Transverse colon (tissue), 4 donors: ENCODE results near the gene ABCG1. TPM values are rescaled to one million over a fixed set of nuclear protein-coding genes. Genes with fewer than 3 reads are reported as not detected.

Source experiments
- DNase-seq: peaks from one replicate; pipeline ENCODE4 v3.0.0-alpha.2; 2019
- H3K27ac ChIP-seq, 4 donors: fragments of 200-600 bp; sonication (generic); 2 replicates each; pipeline ENCODE4 v1.5.1; 2016 to 2018; ENCODE audit warnings: inconsistent platforms in 4 of 4
- H3K27me3 ChIP-seq: fragments of 200-600 bp; sonication (generic); 2 replicates; pipeline ENCODE4 v1.5.1; 2017; ENCODE audit warnings: inconsistent platforms
- H3K36me3 ChIP-seq, 4 donors: fragments of 200-600 bp; sonication (generic); 2 replicates each; pipeline ENCODE4 v1.5.1; 2017 to 2019; ENCODE audit warnings: inconsistent platforms in 4 of 4
- H3K4me1 ChIP-seq, 4 donors: fragments of 200-600 bp; sonication (generic); 2 replicates each; pipeline ENCODE4 v1.5.1; 2017 to 2020; ENCODE audit warnings: inconsistent platforms in 4 of 4
- H3K4me3 ChIP-seq, 4 donors: fragments of 200-600 bp; sonication (generic); 1 replicate in 1 of 4; 2 replicates in 3 of 4; pipeline versions ENCODE4 v1.5.1 to v1.6.1; 2017 to 2019; ENCODE audit warnings: inconsistent platforms in 4 of 4
- H3K9me3 ChIP-seq, 2 donors: fragments of 200-600 bp; sonication (generic); 2 replicates each; pipeline ENCODE4 v1.5.1; 2017 to 2019; ENCODE audit warnings: inconsistent platforms in 2 of 2
- EP300 ChIP-seq: sonication (generic); formaldehyde crosslinking; IDR thresholded peaks from one replicate; pipeline ENCODE4 v1.6.1; 2017; ENCODE audit warnings: antibody characterized with exemption, low read depth
- POLR2A ChIP-seq: fragments of 450-650 bp; IDR thresholded peaks from one replicate; pipeline ENCODE4 v1.6.1; 2016; ENCODE audit warnings: antibody characterized with exemption, mild to moderate bottlenecking, moderate library complexity
- POLR2AphosphoS5 ChIP-seq, 3 donors: sonication (generic); formaldehyde crosslinking; IDR thresholded peaks; one replicate each; pipeline ENCODE4 v1.6.1; 2016; ENCODE audit warnings: antibody characterized with exemption in 3 of 3
- WGBS, 2 donors: methylation state at CpG; one replicate each; pipeline ENCODE4 v1.1.5; 2018; ENCODE audit warnings: low coverage in 1 of 2; 5-methylcytosine and 5-hydroxymethylcytosine counted together
- in situ Hi-C, 4 donors: fragments of 200-750 bp; cut with MboI; loops; one replicate each; pipeline versions ENCODE4 v1.15.0 to v1.15.1; 2017; ENCODE audit warnings: low sequenced_read_pairs in 3 of 4, low pct_ligation_motif_present in 1 of 4, low pct_unique_long_range_greater_than_20kb in 1 of 4
- intact Hi-C: fragments of 100-400 bp; cut with DNase I; formaldehyde crosslinking; loops from one replicate; pipeline ENCODE4 v1.15.1; 2023; ENCODE audit warnings: low total_unique reads
- total RNA-seq, 4 donors: library from RNA; depleted of rRNA; stranded (reverse); fragments of >200 nt; gene quantifications; one replicate each; pipeline ENCODE4 v1.1.0, GENCODE V29; 2016
- TF ChIP-seq, protein P1 (sequence below), 5 experiments: fragments of 200-600 bp in 3 of 5; fragments of 450-650 bp in 2 of 5; sonication (generic) in 3 of 5; IDR thresholded peaks; 1 replicate in 2 of 5; 2 replicates in 3 of 5; pipeline ENCODE4 v1.5.1; 2016 to 2017; ENCODE audit warnings: antibody characterized with exemption in 5 of 5, inconsistent platforms in 3 of 5, mild to moderate bottlenecking in 2 of 5, moderate library complexity in 1 of 5

ABCG1 gene
- total RNA-seq, 4 donors from 2014 or later = 17.1 to 67.7 (median 53.2) TPM

DNA sequence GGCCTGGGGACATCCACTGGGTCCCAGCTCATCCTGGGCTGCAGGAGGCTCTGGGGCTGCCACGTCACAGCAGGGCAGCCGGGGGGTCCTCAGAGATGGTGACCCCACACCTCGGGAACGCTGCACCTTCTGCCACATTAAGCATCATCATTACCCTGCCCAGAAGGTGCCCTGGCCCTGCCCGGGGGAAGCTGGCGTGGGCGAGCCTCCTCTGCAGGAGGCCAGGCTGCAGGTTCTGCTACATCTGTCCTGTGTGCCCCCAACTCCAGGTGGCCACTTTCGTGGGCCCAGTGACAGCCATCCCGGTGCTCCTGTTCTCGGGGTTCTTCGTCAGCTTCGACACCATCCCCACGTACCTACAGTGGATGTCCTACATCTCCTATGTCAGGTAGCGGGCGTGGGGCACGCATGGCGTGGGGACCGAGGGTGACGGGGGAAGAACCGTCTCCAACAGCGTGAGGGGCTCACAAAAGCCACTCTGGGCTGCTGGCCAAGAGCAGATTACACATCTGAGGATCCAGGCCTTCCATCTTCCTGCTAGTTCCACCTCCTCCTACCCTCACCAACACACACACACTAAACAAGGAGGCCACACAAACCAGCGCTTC lies 75.4 kb downstream of the ABCG1 start:
- Histone ChIP-seq H3K4me1 (no peaks in the 10 kb centered on the region), H3K27ac (no peak overlapping the region), H3K9me3 (no peaks in the 10 kb centered on the region), H3K4me3 (no peak overlapping the region), H3K36me3 (peaks cover 0 to 8% (median 0%) of the 10 kb centered on the region in 4 donors), H3K27me3 (no peaks in the 10 kb centered on the region)
- TF ChIP-seq, protein P1, sequence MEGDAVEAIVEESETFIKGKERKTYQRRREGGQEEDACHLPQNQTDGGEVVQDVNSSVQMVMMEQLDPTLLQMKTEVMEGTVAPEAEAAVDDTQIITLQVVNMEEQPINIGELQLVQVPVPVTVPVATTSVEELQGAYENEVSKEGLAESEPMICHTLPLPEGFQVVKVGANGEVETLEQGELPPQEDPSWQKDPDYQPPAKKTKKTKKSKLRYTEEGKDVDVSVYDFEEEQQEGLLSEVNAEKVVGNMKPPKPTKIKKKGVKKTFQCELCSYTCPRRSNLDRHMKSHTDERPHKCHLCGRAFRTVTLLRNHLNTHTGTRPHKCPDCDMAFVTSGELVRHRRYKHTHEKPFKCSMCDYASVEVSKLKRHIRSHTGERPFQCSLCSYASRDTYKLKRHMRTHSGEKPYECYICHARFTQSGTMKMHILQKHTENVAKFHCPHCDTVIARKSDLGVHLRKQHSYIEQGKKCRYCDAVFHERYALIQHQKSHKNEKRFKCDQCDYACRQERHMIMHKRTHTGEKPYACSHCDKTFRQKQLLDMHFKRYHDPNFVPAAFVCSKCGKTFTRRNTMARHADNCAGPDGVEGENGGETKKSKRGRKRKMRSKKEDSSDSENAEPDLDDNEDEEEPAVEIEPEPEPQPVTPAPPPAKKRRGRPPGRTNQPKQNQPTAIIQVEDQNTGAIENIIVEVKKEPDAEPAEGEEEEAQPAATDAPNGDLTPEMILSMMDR (IDR thresholded peaks at IDR 0.05) = no peak
- TF ChIP-seq EP300 (no peak), POLR2AphosphoS5 (IDR thresholded peaks at IDR 0.05) (no peak), POLR2A (no peak)
- no peak for DNase-seq
- in situ Hi-C loops (no loop called here), intact Hi-C loops (no loop called here)
- 92% methylated on average over 21 of the region's 22 CpGs; no CpG with 5 or more reads in 1 of the 2 donors for WGBS, 2 donors

DNA sequence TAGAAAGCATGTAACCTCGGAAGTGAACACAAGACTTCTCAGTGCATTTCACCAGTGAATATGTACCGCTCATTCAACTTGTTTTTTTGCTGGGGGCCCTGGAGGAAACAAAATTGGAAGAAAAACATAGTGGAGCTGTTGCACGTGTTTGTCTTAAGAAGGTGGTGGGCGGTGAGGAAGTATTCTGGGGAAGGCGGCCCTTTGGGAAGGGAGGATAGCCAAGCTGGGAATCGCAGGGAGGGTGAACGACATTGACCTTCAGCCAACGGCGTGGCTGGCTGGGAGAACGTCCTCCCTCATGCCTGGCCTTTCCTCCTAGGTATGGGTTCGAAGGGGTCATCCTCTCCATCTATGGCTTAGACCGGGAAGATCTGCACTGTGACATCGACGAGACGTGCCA lies 76.9 kb downstream of the ABCG1 start:
- Histone ChIP-seq H3K27me3 (no peaks in the 10 kb centered on the region), H3K4me1 (no peaks in the 10 kb centered on the region), H3K9me3 (no peaks in the 10 kb centered on the region), H3K36me3 (peaks cover 0 to 5% (median 0%) of the 10 kb centered on the region in 4 donors), H3K4me3 (no peak overlapping the region), H3K27ac (no peak overlapping the region)
- DNase-seq = no peak
- TF ChIP-seq POLR2A (no peak), POLR2AphosphoS5 (IDR thresholded peaks at IDR 0.05) (no peak), EP300 (no peak)
- TF ChIP-seq, protein P1 (IDR thresholded peaks at IDR 0.05) = no peak
- in situ Hi-C loops = no loop called here
- 77 to 78% methylated on average over 5 to 15 of the region's 15 CpGs for WGBS, 2 donors
- intact Hi-C loops = no loop called here

DNA sequence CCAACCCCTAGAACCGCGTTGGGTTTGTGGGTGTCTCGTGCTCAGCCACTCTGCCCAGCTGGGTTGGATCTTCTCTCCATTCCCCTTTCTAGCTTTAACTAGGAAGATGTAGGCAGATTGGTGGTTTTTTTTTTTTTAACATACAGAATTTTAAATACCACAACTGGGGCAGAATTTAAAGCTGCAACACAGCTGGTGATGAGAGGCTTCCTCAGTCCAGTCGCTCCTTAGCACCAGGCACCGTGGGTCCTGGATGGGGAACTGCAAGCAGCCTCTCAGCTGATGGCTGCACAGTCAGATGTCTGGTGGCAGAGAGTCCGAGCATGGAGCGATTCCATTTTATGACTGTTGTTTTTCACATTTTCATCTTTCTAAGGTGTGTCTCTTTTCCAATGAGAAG lies 77.6 kb downstream of the ABCG1 start:
- in situ Hi-C loops = no loop called here
- 80 to 87% methylated on average over 7 of the region's 7 CpGs for WGBS, 2 donors
- Histone ChIP-seq H3K4me1 (no peaks in the 10 kb centered on the region), H3K36me3 (no peaks in the 10 kb centered on the region), H3K4me3 (no peak overlapping the region), H3K27ac (no peak overlapping the region), H3K9me3 (no peaks in the 10 kb centered on the region), H3K27me3 (no peaks in the 10 kb centered on the region)
- no peak for TF ChIP-seq POLR2A
- no peak for TF ChIP-seq POLR2AphosphoS5 (IDR thresholded peaks at IDR 0.05)
- TF ChIP-seq EP300 = no peak
- TF ChIP-seq, protein P1 (IDR thresholded peaks at IDR 0.05) = no peak
- no peak for DNase-seq
- intact Hi-C loops = no loop called here

DNA sequence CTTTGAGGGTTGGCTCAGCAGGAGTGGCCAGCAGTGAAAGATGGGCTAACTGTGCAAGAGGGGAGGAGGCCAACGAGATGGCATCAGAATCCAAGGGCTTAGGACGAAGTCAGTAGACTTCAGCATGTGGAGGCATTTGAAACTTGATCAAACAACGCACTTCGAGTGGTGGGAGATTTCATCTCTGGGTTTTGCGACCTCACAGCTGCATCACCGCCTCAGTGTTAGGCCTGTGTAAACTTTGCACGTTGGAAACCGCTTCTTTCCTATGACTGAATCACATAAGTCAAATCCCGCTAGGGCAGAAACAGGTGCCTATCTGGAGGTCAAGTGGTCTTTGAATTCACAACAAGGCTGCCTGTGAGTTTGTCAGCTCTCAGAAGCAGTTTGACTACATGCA lies 78.4 kb downstream of the ABCG1 start:
- WGBS, 2 donors = 83% methylated on average over 9 of the region's 9 CpGs; no CpG with 5 or more reads in 1 of the 2 donors
- no peaks in the 10 kb centered on the region for H3K4me1 ChIP-seq
- TF ChIP-seq, protein P1 (IDR thresholded peaks at IDR 0.05) = no peak
- no peak for TF ChIP-seq POLR2AphosphoS5 (IDR thresholded peaks at IDR 0.05)
- no peak for TF ChIP-seq EP300
- TF ChIP-seq POLR2A = no peak
- in situ Hi-C loops = no loop called here
- H3K9me3 ChIP-seq = no peaks in the 10 kb centered on the region
- no peaks in the 10 kb centered on the region for H3K27me3 ChIP-seq
- no peak overlapping the region for H3K4me3 ChIP-seq
- no peaks in the 10 kb centered on the region for H3K36me3 ChIP-seq
- intact Hi-C loops = no loop called here
- DNase-seq = no peak
- no peak overlapping the region for H3K27ac ChIP-seq
